SIG-M5 (cell line): Measurements from ENCODE around the gene NFIA.
"Not testable (repeated sequence)": the region's sequence is repeated elsewhere in the genome, so short reads cannot be mapped to it uniquely, and the experiment has no call there.

Source experiments
- DNase-seq: peaks from one replicate; lab custom pipeline; 2025; lab: John Stamatoyannopoulos, UW

Gene NFIA

DNA sequence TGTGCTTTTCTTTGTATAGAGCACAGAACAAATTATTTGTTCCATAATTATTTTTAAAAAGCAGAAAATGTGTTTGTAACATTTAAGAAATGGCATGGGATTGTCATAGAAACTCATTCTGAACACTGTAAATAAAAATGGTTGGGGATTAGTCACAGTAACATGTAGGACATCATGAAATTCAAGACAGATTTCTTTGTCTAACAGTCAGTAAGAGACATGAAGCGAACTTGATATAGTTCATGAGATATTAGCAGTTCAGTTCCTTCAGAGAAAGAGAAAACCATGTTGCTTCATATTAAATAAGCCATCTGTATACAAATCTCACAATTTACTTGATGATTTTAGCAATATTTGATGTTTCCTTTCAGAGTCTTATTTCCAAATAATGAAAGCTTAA lies 19.7 kb downstream of the NFIA start:
- DNase-seq = no peak

DNA sequence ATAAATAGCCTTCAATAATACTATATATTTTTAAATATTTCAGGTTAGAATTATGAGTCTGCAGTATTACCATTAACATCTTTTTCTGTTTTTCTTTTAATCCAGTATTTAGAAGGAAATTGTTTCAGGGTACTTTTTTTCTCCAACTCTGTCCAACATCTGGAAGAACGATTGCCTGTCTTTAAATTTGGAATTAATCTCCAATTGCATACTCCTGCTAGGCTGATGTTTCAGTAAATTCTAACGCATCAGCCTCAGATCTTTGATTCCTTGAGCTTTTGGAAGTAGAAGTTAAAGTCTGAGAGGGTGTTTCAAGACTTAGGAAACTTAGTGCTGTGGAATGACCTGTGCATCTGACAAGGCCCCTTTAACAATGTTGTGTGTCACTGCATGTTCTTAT lies 20.3 kb downstream of the NFIA start:
- no peak for DNase-seq

DNA sequence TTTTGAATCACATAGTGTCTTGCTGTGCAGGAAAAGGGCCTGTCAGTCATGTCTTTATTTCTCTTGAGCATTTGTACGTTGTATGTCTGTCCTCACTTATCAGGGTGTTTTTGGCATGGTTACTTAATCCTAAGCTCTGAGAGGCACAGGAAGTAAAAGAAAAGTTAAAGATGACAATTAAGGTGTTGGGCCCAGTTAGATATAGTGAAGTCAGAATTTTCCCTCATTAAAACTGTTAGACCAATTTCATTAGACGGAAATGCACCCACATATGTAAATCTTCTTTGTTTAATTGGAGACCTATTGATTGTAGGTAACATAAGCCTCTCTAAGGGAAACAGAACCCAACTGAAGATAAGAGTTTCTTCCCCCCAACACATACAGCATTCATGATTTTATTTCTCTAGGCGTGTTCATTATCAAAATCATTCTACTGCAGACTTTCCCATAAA lies 21.9 kb downstream of the NFIA start:
- no peak for DNase-seq

DNA sequence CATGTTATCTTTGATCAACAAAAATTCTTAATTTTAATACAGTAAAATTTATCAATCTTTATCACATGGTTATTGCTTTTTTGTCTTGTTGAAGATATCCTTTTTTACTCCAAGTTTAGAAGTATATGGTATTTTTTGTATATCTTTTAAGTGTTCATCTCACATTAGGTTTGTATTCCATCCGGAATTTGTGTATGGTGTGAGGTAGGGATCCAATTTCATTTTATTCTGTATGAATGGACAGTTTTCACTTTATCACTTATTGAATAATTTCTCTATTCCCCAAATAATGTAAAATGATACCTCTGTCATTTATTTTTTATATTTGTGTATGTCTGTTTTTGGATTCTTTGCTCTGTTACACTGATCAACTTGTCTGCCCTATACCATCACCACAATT lies 25.3 kb downstream of the NFIA start:
- no peak for DNase-seq

DNA sequence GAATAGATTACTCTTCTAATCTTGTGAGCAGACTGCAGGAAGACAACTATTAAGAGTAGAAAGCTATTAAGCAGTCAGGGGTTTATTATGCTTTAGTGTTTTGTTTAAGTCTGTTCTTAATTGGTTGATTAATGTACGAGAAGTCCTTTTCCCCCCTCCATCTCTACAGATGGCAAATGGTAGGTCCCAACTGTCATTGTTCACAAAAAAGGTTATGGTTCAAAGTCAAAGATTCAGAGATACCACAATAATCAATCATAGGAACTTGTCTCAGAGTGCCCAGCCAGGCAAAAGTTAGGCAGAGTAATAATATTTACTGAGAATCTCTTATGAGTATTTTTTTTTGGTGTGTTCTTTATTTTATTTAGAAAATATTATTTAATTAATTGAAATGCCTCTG lies 26.8 kb downstream of the NFIA start:
- DNase-seq = no peak

DNA sequence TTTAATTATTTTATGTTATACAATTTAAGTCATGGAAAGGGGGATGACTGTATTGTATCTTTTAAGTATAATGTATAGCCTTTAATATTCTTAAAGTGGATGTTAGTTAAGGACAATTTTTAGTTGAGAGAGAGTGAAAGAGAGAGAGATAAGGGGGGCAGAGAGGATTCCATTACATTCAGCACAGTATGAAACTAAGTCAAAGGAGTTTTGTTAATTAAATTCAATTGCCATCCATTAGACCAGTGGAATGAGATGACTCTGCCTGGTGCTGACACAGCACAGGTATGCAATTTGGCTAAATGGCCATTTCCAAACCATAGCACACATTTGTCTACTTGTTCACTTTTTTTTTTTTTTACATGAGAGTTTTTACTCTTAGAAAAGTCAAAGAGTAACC lies 27.5 kb downstream of the NFIA start:
- DNase-seq = no peak

DNA sequence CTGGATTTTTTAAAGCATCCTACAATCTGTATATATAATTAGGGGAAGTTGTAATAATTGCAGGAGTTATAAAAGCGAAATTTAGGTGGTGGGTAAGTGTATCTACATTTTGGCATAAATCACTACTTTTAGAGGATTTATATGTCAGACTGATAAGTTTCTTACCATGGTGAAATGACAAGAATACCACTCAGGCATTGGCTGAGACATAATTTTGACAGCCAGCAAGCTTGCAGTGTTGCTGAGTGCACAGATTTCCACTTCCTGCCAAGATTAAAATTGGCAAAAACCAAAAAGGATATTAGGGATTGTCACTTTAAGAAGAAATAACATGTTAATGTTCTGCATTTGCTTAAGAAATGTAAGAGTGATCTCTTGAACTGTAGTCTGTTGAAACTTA lies 28.2 kb downstream of the NFIA start:
- DNase-seq = no peak

DNA sequence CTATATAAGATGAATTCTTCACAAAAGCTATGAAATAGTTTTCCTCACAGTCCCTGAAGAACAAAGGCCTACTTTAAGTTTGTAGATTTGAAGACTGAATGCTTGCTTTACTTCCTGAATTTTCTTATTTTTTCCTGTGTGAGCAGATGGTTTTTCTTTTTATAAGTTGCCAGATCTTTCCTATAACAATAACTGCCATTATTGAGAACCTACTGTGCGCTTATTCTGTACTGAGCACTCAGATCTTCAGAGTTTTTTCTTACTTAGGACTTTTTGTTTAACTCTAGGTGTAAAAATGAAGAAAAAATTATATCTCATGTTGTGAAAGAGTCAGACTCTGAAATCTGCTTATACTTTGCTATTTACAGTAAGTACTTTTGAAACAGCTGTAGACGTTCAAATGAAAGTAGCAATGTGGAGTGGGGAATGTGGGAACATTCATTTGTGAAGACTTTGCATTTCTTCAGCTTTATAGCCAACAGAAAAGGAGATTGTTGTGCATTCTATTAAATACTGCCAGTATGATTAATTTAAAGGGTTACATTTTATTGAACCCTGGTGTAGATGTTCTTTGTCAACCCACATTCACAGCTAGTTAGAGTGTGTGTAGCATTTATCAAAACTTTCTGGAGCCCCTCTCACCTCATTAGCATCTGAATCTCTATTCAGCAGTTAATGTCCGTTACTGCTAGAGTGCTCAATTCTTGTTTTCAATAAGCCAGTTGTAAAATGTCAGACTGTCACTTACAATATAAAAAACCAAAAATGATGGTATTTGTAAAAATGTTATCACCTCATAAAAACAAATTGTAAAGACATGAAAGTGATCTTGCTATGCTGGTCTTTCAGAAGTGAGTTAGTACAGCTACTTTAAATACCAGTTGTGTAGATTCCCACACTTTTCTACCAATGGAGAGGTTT lies 29.0 kb downstream of the NFIA start:
- DNase-seq = no peak

DNA sequence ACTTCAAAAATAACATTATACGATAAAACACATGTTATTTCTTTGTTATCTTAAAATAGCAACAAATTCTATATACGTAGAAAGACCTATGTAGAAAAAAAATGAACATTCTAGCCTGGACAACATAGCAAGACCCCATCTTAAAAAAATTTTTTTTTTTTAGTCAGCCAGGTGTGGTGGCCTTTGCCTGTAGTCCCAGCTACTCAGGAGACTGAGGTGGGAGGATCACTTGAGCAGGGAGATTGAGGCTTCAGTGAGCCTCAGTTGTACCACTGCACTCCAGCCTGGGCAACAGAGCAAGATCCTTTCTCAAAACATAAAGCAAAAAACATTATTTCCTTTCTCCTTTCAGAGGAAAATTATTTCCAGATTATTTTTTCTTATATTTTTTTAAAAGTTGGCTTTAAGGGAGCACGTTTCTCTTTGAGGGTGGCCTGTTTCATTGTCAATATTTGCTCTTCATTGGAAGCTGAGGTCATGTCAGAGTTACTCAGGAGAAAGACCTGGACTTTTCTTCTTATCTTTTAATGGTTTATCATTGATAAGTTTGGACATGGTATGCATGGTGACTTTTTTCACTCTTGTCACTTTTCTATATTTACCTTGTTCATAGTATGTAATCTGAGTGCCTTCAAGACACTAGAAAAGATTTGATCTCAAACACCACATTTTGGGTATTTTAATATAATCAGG lies 32.0 kb downstream of the NFIA start:
- no peak for DNase-seq

DNA sequence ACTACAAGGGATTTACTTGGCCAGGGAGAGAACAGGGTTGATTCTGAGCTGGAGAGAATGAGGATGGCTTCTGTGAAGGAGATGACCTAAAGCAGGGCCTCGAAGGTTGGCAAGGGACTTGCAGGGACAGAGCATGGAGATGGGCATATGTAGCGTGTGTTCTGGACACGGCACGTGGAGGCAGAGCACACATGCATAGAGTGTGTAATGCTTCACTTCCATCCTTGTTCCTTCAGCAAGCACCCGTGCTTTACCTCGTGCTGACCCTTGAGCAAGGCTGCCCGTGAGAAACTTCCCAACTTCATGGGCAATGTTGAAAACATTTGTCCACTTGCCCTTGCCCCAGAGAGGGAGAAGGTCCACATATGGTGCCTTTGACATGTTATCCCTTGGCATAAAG lies 33.1 kb downstream of the NFIA start:
- no peak for DNase-seq

DNA sequence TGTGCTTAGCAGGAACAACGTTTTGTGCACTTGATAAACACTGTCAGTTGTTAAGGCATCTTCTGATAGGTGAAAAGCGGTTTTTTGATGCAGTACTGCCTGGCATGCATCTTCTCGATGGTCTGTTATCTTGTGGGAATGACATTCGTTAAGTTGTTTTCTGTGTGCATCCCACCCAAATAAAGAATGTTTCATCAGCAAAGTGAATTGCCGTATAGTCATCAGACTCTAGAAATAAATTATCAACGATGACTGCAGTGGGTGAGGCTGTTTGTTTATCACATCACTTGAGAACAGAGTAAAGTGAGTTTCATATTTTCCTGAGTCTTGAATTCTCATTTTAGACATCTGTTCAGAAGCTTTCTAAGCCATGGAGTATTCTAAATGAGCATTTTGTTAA lies 34.1 kb downstream of the NFIA start:
- DNase-seq = no peak

DNA sequence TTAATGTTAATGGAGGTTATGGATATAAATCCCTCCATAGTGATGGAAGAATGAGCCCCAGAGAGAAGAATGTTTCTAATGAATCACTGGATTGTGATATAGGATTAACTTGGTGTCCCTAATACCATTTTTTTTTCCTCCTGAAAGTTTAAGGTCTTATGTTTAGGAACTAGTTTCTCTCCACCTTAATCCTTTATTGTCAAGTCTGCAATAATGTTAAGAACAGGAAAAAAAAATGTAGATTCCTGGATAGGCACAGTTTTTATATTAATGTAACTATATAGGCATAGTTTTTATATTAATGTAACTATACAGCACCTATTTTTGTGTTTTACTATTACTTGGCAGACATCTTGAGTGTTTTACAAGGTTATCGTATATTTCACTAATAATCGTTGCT lies 34.9 kb downstream of the NFIA start:
- DNase-seq = no peak

DNA sequence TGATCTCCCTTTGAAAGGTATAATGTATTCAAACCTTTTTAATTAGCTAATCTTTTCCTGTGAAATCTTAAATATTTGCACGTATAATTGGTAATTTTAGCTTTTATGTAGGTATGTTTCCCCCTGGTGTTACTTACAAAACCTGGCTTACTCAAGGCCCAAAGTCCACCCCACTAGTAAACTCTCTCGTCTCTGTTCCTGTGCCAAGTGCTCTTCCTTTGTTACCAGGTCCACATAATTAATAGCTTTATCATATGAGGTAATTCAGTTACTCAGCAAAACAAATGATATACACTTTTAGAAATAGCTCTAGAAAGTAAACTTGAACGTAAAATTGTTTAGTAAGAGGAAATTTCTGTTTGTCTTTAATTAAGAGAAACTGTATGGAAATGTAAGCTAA lies 36.7 kb downstream of the NFIA start:
- no peak for DNase-seq

DNA sequence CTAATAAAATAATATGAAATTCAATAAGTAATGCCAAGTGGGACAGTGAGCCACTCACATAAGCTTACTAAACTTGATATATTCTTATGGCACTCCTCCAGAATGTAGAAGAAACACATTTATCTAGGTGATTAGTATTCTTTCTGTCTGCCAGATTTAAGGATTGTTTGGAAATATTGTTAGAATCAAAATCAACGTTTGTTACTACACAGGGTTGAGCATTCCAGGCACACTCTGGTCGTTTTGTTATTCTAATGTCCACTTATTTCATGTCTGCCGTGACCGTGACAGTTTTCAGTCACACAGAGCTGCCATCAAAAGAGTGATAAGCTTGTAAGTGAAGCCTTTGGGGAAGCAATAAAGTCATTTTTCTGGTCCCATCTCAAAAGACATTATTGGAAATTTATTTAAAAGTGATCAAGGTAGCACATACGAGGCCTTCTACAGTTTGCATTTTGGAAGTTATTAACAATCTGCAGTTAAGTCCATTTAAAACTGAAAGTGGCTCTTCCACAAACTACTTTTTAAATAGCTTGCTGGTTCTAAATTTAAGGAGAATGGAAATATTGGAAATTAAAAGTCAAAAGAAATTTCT lies 38.0 kb downstream of the NFIA start:
- no peak for DNase-seq

DNA sequence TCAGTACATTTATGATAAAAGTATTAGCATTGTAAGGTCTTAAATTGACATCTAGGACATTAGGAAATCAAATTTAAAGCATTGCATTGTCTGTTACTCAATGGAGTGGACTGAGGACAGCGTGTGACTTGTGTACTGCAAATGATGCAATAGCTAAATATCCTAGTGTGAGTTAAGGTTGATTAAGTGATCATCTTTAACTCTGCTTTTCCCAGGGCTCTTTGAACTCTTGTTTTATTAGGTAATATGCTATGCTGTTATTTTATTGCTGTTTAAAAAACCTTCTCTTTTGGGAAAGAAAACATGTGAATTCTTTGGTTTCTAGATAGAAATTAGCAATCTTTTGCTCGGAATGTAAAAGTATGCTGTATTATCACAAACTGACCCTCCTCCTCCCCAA lies 38.6 kb downstream of the NFIA start:
- DNase-seq = no peak

DNA sequence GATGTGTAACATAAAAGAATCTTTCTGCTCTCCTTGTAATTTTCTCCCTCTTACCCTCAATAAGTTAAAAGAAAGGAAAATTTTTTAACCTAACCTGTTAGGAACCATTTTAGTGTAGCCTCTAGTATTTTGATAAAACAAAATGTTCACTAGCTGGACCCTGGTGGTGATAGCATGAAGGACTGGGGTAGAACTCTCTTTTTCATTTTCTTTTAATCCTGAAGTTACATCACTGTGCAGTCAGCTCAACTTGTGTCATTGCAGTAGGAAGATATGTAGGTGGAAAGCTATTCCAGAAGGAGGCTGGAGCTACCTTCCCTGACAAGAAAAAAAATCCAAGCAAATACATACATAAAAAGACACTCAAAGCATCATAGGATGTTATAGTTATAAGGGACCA lies 39.3 kb downstream of the NFIA start:
- DNase-seq = no peak

DNA sequence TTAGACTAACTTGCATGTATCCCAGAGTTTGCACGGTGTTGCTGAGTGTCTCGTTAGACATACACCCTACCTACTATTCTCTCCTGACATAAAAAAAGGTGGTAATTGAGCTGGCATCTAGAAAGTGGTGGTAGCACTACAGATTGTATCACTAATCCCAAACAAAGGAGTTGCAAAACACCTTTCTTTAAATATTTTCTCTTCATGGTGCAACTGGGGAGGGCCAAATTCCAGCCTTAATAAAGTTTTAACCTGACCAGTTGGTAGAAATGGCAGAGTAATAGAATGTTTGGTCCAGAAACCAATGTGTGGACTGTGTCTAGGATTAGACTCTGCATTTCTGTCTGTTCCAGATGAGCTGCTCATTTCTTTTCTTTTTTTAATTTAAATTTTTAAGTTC lies 40.0 kb downstream of the NFIA start:
- no peak for DNase-seq

DNA sequence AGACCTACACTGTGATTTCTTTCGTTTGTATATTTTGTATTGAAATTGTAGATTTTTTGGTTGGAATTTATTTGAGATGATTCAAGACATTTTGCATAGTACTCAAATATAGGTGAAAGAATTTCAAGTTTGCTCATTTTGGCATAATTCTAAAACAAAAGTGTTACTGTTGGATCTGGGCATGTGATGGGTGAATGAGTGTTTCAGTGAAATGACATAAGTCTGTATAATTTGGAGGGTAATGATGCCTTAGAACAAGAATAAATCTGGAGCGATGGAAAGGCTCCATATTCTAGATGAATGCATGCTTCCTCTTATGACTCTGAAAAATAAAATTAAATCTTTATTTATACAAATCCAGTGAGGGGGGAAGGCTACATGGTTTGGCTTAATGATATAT lies 41.0 kb downstream of the NFIA start:
- no peak for DNase-seq

DNA sequence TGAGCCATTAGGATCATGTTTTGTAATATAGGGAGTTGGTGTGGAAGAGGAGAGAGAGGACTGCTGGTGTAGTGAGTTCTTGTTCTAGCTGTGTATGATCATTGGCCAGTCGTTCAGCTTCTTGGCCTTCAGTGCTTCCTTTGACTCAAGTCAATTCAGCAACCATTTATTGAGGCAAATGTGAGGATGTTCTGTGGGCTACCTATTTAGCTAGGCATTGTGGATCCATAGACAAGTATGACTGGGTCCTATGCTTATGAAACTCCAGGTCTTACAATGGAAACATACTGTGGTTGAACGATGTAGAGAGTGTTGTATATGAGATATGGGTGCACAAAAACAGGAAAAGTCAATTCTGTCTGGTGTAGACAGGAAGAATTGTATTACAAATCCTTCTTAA lies 41.7 kb downstream of the NFIA start:
- no peak for DNase-seq

DNA sequence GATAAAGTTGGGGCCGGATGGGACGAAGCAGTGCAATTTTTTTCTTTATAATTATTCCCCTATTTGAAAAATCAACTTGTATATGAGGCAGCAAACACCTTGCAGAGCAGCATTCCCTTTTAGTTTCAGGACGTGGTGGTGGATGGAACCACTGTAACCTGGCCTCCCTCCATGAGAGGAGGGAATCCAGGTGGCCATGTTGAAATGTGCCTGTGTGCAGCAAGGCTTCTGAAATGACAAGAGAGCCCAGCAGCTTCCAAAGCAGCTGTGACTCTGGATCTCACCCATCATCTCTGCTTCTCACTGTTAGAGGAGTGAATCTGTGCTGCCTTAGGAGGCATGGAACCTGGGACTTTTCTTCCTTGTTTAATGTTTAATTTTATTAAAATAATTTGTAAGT lies 42.3 kb downstream of the NFIA start:
- no peak for DNase-seq

DNA sequence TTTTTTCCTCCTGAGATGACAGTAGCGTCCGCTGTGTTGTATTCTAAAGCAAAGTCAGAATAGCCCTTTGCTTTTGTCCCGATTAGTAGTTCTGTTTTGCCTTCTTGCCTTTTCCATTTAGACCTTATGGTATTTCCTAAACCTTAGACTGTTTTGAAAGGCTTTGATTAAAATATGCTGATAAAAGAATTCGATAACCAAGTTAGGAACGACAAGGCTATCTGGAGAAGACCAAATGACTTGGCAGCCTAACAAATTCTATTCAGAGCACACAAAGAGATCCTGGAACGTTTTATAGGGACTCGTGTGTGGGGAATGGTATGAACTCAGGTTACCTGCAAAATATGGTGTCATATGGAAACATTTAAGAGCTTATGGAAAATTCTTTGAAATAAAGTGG lies 42.9 kb downstream of the NFIA start:
- no peak for DNase-seq

DNA sequence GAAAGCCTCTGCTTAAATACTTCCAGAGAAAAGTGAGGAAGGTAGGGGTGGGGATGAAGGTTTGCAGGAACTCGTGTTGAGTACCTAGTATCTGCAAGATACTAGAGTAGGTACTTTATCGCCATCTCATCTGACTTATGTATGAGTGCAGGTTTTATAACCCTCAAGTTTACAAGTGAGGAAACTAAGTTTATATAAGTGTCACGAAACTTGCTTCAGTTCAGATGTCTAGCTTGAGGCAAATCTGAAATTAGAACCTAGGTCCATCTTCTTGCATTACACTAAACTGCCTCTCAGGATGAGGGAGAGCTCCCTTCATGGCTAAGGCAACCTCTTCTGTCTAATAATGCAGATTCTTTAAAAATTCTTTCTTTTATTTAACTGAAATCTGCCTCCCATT lies 43.5 kb downstream of the NFIA start:
- no peak for DNase-seq

DNA sequence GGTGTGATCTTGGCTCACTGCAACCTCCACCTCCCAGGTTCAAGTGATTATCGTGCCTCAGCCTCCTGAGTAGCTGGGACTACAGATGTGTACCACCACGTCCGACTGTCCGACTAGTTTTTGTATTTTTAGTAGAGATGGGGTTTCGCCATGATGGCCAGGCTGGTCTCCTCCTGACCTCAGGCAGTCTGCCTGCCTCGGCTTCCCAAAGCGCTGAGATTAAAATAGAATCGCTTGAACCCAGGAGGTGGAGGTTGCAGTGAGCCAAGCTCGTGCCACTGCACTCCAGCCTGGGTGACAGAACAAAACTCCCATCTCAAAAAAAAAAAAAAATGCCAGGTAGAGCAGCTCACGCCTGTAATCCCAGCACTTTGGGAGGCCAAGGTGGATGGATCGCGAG lies 44.5 kb downstream of the NFIA start:
- not testable (repeated sequence) for DNase-seq
